ENCODE data around the gene C2CD3.
"Not testable (repeated sequence)": the region's sequence is repeated elsewhere in the genome, so short reads cannot be mapped to it uniquely, and the experiment has no call there.

DNA sequence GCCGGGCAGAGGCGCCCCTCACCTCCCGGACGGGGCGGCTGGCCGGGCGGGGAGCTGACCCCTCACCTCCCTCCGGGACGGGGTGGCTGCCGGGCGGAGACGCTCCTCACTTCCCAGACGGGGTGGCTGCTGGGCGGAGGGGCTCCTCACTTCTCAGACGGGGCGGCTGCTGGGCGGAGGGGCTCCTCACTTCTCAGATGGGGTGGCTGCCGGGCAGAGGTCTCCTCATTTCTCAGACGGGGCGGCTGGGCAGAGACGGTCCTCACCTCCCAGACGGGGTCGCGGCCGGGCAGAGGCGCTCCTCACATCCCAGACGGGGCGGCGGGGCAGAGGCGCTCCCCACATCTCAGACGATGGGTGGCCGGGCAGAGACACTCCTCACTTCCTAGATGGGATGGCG lies 41.7 kb downstream of the C2CD3 start:
- TF ChIP-seq, protein P1, sequence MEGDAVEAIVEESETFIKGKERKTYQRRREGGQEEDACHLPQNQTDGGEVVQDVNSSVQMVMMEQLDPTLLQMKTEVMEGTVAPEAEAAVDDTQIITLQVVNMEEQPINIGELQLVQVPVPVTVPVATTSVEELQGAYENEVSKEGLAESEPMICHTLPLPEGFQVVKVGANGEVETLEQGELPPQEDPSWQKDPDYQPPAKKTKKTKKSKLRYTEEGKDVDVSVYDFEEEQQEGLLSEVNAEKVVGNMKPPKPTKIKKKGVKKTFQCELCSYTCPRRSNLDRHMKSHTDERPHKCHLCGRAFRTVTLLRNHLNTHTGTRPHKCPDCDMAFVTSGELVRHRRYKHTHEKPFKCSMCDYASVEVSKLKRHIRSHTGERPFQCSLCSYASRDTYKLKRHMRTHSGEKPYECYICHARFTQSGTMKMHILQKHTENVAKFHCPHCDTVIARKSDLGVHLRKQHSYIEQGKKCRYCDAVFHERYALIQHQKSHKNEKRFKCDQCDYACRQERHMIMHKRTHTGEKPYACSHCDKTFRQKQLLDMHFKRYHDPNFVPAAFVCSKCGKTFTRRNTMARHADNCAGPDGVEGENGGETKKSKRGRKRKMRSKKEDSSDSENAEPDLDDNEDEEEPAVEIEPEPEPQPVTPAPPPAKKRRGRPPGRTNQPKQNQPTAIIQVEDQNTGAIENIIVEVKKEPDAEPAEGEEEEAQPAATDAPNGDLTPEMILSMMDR (IDR thresholded peaks at IDR 0.05), result not testable (repeated sequence)
- TF ChIP-seq EP300, POLR2A (IDR thresholded peaks at IDR 0.05): not testable (repeated sequence)

All from gastroesophageal sphincter (tissue), 3 donors.